Hippocampal formation (tissue), 2 donors: ENCODE results near the gene B4GALNT4.
"Not testable (repeated sequence)": the region's sequence is repeated elsewhere in the genome, so short reads cannot be mapped to it uniquely, and the experiment has no call there.

Source experiments
- DNase-seq, 2 donors: peaks; one replicate each; lab custom pipeline; 2025; lab: John Stamatoyannopoulos, UW

The B4GALNT4 gene

DNA sequence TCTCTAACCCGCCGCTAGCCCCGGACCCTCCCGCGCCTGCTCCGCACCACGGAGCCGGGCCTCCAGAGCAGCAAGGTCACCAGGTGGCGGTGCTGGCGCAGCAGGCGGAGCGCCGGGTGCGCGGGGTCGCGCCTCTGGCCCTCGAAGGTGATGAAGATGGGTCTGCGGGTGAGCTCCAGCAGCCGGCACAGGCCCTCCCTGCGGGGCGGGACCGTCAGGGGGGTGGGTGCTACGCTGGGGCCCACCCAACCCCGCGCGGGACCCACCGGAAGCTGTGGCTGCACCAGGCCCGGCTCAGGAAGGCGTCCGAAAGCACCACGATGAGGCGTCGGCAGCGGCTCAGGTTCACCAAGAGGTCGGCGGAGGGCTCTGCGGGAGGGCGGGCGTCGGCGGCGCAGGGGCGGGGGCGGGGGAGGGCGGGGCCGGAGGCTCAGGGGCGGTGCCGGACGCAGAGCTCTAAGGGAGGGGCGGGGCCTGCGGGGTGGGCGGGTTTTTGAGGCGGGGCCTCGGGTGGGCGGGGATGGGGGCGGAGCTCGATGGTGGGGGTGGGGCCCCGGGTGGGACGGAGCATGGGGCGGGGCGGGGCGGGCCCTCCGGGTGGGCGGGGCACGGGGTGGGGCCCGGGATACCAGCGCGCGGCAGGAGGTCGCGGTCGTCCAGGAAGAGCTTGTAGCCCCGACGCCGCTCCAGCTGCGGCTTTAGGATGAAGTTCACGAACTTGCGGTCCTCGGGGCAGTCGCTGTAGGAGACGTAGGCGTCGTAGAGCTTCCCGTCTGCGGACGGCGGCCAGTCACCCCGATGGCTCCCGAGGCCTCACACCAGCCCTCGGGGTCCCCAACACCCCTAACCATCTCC, 37.7 kb downstream of the B4GALNT4 start:
- DNase-seq = peak; percentile 32 to 67

DNA sequence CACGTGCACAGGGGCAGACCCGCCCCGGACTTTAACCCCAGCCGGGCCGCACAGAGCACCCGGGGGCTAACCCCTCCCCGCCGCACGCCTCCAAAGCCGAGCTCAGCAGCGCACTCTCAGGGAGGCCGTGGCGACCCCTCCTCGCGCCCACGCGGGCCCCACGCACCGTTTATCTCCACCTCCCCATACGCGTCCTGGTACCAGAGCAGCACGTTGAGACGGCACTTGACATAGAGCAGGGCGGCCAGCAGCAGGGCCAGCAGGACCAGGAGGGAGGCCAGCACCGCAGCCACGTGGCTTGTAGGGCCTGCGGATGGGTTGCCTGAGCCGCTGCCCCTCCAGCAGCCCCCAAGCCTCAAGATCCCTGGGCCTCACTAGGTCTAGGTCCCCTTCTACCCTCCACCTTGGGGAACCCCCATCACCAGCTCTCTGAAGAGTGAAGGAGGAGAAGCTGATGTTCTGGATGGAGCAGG, 38.4 kb downstream of the B4GALNT4 start:
- DNase-seq = no peak

DNA sequence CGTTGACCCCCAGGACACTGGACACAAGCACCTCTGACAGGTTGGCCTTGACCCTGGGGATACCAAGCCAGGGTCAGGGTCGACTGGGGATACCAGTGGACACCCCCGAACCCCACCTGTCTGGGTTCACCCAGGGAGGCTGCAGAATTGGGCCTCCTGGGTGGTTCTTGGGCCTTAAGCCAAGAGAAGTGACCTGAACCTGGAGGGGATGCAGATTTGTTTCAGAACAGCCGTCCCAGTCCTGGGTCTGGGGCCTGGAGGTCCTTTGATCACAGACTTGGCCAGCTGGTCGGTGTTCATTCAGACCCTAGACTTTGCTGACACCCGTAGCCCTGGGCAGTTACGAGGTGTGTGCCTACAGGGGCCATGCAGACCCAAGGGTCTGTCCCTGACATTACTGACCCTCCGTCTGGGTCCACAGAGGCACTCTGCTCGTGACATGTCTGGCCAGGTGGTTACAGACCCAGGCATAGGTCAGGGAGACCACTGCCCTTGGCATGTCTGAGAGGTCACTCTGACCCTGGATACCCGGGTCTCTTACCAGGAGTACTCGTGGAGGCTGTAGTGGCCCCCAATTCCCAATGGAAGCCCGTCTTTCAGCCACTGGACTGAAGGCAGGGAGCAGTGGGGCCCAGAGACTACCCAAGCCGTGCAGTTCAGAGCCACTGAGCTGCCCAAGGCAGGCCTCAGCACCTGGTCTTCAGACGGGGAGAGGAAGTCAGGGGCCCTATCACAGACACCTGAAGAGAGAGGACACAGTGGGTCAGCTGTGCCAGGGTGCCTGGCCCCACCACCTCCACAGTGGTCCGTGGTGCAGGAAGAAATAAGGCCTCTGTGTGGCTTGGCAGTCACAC, 39.1 kb downstream of the B4GALNT4 start:
- DNase-seq = no peak

DNA sequence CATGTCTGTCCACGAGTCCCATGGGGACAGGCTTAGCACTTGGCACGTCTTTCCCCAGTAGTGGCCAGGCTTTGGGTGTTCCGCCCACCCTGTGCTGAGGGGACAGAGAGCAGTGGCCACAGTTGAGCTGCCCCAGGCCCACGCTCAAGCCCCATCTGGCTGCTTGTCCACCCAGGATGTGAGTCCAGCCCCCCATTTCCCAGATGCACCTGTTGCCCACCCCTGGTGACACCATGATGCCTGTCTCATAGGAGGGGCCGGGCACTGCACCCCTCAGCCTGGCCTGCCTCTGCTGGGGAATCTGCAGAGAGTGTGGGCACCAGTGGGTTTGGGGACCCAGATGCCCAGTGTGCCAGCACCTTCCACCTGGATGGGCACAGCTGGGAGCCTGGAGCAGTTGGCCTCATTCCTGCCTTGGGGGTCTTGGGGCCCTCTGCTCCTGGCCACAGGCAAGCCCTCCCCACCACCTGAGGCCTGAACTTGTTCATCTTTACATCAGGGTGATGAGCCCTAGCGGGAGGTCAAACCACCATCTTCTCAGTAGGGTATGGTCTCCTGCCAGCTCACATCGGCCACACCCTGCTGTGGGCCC, 39.8 kb downstream of the B4GALNT4 start:
- DNase-seq = no peak

DNA sequence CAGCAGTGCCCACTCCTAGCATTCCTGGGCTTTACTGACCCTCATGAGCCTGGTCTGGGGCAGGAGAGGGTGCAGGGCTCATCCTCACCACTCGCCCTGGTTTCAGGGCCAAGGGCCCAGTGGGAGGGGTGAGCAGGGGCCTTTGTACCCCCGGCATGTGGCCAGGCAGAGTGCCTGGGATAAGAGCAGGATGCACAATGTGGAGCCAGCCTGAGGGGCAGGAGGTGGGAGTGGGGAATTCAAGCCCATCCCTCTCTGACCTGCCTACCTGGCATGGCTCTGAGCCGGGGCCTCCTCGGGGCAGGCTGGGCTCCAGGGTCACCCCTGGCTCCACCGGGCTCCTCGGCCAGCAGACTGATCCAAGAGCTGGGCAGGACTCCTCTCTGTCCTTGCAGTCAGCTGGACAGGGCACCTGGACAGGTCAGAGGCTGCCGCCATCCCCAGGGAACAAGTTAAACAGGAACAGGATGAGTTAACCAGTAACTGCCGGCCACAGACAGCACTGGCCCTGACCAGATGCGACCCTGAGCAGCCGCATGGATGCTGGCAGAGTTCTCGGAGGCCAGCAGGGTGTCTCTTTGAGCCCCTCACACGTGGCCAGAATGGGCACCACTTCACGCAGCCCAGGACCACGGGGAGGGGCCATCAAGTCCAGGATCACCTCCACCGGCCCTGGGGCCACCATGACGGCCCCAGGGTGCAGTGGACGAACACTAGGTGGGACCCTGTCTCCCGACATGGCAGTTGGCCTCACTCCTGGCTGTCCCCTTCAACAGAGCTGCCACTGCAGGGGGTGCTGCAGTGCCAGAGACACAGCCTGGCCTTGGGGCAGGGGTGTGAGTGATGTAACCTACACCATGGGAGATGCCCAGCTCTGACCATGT, 40.5 kb downstream of the B4GALNT4 start:
- no peak for DNase-seq

DNA sequence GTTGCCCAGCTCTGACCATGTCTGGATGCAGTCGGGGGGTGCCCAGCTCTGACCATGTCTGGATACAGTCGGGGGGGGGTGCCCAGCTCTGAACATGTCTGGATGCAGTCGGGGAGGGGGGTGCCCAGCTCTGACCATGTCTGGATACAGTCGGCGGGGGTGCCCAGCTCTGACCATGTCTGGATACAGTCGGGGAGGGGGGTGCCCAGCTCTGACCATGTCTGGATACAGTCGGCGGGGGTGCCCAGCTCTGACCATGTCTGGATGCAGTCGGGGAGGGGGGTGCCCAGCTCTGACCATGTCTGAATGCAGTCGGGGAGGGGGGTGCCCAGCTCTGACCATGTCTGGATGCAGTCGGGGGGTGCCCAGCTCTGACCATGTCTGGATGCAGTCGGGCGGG, 41.4 kb downstream of the B4GALNT4 start:
- DNase-seq = not testable (repeated sequence)

DNA sequence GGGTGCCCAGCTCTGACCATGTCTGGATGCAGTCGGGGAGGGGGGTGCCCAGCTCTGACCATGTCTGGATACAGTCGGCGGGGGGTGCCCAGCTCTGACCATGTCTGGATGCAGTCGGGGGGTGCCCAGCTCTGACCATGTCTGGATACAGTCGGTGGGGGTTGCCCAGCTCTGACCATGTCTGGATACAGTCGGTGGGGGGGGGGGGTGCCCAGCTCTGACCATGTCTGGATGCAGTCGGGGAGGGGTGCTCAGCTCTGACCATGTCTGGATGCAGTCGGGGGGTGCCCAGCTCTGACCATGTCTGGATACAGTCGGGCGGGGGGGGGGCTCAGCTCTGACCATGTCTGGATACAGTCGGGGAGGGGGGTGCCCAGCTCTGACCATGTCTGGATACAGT, 42.2 kb downstream of the B4GALNT4 start:
- not testable (repeated sequence) for DNase-seq

DNA sequence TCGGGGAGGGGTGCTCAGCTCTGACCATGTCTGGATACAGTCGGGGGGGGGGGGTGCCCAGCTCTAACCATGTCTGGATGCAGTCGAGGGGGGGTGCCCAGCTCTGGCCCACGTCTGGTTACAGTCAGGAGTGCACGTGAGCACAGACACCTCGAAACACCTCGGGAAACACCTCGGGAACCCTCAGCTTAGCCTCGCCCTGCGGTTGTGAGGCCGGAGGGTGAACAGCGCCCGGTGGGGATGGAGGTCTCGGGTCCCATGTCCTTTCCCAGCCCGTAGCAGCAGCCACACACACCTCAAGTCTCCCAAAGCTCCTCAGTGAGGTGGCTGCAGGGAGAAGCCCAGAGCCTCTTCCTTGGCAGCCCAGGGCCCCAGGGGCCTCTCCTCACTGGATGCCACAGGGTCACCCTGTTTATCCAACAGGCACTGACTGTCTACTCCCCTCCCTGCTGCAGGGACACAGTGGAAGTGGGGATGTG, 43.4 kb downstream of the B4GALNT4 start:
- no peak for DNase-seq

DNA sequence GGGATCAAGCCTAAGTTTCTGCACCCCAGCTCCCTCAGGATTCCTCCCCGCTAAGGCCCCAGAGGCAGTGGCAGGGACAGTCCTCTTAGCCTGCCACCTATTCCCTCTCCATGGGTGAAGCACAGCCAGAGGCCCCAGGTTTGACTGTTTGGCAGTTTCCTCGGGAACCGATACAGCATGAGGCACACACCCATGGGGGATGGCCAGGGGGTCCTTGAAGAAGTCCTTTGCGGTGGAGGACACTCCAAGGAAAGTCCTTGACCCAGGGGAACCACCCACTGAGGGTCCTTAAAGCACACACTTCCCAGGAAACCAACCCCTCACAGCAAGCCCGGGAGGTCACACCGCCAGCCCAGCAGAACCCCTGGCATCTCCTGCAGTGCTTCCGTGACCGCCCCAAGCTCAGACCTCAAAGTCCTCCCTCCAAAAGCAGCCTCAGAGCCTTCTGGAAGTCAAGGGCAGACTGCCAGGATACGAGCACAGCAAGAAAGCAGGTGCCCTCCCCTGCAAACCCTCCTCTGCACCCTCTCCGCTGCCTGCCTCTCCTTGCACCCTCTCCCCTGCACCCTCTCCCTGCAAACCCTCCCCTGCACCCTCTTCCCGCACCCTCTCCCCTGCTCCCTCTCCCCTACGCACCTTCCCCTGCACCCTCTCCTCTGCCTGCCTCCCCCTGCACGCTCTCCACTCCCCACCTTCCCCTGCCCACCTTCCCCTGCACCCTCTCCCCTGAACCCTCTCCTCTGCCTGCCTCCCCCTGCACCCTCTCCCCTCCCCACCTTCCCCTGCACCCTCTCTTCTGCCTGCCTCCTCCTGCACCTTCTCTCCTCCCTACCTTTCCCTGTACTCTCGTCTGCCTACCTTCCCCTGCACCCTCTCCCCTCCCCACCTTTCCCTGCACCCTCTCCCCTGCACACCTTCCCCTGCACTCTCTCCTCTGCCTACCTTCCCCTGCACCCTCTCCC, 44.1 kb downstream of the B4GALNT4 start:
- no peak for DNase-seq

DNA sequence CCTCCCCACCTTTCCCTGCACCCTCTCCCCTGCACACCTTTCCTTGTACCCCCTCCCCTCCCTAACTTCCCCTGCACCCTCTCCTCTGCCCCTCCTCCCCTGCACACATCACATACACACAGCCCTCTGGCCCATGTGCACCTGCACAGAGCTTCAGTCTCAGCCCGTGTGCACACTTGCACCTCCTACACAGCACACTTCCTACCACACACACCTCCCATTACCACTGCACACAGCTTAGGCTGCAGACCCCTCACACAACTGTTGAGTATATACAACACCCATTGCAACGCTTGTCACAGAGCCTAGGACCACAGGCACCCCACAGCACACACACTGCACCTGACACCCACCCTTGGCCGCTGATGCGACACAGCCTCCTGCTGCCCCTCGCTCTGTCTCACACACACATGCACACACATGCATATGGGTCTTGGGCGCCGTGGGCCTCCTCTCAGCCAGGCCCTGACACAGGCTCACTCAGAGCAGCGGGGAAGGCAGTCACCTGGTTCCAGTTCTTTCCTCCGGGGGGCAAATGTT, 45.1 kb downstream of the B4GALNT4 start:
- no peak for DNase-seq

DNA sequence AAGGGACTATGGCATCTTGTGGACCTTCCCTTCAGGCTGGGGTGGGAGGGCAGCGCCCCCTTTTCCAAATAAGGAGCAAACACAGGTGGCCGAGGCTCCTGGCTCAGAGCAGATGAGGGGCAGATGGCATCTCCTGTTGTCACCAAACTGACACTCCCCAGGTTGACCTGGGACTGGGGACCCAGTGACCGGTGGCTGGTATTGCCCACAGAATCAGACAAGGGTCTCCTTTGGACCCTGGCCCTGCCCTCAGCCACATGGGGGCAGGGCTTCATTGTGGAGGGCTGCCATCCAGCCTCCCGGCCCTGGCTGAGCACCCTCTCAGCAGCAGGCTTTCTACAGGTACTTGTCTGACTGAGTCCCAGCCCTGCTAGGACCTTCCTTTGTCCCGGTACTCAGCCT, 46.3 kb downstream of the B4GALNT4 start:
- DNase-seq = no peak

DNA sequence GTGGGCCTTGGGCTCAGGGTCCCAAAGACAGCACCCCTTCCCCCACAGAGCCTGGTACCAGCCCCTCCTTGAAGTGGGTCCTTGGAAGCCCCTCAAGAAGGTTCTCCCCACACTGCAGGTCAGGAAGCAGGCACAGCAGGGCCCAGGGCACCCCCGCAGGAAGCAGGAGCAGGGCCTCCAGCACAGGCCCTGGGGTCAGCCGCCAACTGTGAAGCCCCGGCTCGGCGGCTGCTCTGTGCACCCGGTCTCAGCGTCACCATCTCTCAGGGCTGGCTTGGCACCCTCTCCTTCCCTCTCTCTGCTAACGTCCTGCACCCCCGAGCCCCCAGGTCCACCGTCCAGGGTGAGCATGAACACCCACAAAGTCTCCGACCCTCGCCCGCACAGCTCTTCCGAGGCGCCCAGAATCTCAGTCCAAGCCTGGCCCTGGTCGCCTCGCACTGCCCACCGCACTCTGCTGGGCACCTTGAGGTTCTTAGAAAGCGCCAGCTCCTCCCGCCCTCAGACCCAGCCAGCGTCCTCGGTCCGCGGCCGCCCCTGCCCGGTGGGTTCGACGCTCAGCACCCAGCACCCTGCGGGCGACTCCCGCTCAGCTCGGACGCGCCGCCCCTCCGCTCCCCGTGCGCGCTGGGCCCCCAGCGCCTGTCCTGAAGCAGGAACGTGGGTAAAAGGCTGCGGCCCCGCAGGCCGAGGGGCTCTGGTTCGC, 46.9 kb downstream of the B4GALNT4 start:
- no peak for DNase-seq

DNA sequence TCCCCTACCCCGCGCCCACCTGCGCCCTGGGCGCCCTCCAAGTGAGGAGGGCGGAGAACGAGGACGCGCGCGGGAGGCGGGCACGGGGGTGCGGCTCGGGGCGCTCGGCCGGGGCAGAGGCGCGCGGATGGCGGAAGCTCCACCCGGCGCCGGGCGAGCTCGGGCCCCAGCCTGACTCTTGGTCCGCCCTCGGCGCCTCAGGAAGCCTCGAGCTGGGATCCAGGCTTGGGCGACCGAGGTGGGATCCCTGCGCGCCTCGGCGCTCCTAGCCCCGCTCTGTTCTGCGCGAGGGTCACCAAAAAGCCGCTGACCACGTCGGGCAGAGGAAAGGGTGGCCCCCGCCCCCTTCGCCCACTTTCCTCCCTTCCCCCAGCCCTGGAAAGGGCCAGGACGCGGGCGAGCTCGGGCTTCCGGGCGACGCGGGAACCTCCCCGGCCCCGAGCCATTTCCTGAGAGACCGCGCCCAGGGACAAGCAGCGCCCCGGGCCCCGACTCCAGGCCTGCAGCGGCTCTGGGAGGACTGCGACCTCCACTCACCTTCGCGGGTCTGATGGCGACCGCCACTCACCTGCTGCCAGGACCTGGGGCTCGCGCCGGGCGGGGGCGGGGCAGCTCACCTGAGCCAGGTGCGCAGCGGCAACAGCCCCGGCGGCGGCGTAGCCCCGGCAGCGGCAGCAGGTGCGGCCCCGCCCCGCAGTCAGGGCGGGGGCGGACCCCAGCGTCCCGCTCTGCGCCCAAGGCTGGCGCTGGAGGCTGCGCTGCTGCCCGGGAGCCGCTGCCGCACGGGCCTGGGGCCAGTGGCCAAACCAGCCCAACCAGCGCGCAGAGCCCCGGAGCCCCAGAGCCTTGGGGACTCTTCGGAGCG, 47.7 kb downstream of the B4GALNT4 start:
- no peak for DNase-seq

DNA sequence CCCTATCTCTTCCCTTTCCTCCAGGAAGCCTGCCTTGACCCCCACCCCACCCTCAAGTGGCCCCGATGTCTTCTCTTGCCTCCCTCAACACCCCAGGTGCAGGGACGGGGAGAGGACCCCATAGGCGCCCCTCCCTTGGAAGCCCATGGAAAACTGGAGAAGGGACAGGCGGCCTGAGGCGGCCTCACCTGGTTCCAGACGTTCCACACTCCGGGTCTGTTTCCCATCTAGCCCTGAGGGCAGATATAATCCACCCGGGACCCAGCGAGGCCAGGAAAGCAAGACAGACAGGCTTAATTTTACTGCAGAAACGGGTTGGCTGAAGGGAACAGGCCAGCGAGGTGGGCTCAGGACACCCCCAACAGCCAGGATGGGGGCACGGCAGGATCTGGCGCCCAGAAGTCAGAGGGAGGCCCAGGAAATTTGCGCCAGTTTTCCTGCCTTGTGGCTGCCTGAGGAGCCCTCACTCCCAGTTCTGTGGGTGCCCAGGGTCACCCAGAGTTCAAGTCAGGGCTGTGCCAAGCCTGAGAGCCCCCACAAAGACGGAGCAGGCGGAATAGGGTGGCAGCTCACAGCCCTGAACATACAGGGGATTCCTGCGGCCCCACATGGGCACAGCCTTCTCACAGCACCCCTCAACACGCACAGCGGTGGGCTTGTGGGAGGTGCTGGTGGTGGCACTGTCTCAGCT, 48.5 kb downstream of the B4GALNT4 start:
- no peak for DNase-seq

DNA sequence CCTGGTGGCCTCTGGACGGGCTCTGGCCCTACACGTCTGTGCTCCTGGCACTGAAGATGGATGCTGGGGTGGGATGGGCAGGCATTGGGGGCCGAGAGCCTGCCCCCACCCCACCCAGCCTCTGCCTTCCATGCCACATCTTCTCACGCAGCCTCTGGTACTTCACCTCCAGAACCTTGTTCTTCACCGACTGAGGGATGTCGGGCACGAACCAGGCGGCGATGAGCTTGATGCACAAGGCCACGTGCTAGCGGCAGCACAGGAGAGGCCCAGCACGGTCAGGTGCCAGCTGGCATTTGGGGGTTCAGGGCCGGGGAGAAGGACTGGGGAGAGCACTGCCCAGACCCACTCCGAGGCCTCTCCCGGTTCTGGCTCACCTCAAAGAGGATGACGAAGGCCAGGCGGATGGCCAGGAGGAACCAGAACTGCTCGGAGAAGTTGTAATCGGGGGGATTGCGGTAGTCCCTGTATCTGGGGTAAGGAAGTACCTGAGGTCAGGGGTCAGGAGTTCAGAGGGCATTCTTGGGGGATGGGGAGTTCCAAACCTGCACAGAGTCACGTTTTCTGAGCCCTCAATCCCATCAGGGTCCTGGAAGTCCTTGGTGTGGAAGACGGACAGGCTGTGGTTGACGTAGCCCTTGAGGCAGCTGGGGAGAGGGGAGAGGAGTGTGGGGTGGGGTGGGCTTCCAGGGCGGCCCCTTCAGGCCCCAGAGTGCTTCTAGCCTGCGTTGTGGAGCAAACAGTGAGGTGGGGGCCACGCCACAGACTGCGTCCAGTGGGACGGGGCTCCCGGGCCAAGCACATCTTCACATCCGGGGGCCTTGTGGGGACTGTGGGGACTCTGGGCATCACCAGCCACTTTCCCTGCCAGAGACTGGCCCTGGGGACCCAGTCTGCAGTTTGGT, 49.3 kb downstream of the B4GALNT4 start:
- DNase-seq = no peak

DNA sequence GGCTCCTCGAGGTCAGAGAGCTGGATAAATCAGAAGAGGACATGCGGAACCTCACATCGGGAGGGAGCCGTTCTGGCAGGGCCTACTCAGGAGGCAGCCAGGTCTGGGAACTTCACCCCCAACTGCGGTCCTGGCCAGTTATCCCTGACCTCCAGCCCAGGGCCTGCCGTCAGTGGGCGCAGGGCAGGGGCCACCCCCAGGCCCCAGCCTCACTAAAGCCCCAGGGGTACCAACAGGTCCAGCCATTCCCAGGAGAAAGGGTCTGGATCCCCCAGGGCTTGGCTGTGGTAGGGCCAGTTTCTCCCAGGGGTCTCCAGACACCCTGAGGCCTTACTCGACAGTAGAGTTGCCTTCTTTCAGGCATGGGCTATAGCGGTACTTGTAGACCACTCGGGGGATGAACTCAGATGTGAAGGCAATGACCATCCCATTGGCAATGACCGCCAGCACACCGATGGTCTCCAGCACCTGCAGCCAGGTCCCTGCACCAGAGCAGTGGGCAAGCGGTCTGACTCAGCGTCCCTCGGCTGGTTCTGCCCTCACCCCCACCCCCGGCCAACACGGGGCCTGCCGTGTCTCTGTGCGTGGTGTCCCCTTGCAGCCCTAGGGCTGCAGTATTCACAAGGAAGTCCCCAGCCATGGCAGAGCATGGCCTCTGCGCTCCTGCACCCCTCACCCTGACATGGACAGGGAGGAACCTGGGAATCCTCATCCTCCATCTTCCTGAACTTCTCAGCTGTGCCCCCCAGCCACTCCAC, 50.1 kb downstream of the B4GALNT4 start:
- no peak for DNase-seq
